Measurements from ENCODE around the gene AMBP. TPM values are rescaled to one million over a fixed set of nuclear protein-coding genes. Genes with fewer than 3 reads are reported as not detected.

The AMBP gene
- total RNA-seq, 1 donor from 2014 or later = 1.0 TPM

GRCh38 chr9:114027863-114028465, 50.1 kb downstream of the AMBP start:
- no peak for ATAC-seq
- H3K36me3 ChIP-seq = peaks cover 26% of the 10 kb centered on the region

GRCh38 chr9:114027159-114027862, 50.8 kb downstream of the AMBP start:
- Histone ChIP-seq H3K27ac (no peak overlapping the region), H3K4me3 (no peak overlapping the region), H3K36me3 (peaks cover 21% of the 10 kb centered on the region), H3K4me1 (no peaks in the 10 kb centered on the region), H3K27me3 (ENCODE audit: low read depth) (no peaks in the 10 kb centered on the region), H3K9me3 (peaks cover 19% of the 10 kb centered on the region)
- ATAC-seq (no peak), DNase-seq (no peak)
- no peak for TF ChIP-seq CTCF (IDR thresholded peaks at IDR 0.05)
- intact Hi-C loops (cut with DNase I) = no loop called here

More at GRCh38 chr9:114027863-114028465, 50.1 kb downstream of the AMBP start:
- Histone ChIP-seq H3K4me3 (no peak overlapping the region), H3K4me1 (no peaks in the 10 kb centered on the region), H3K27me3 (ENCODE audit: low read depth) (no peaks in the 10 kb centered on the region), H3K9me3 (peaks cover 13% of the 10 kb centered on the region), H3K27ac (no peak overlapping the region)
- DNase-seq = no peak
- no peak for TF ChIP-seq CTCF (IDR thresholded peaks at IDR 0.05)
- intact Hi-C loops (cut with DNase I) = no loop called here

- DNase-seq (no peak), ATAC-seq (no peak)
- H3K27me3 ChIP-seq (ENCODE audit: low read depth) = no peaks in the 10 kb centered on the region
- peaks cover 21% of the 10 kb centered on the region for H3K36me3 ChIP-seq
- no peak overlapping the region for H3K4me3 ChIP-seq
- no peak overlapping the region for H3K27ac ChIP-seq
- peaks cover 25% of the 10 kb centered on the region for H3K9me3 ChIP-seq
- TF ChIP-seq CTCF (IDR thresholded peaks at IDR 0.05) = no peak
- no peaks in the 10 kb centered on the region for H3K4me1 ChIP-seq
- intact Hi-C loops (cut with DNase I) = no loop called here
These were observed 51.8 kb downstream of the AMBP start for GRCh38 chr9:114026335-114026734.

GRCh38 chr9:114025760-114026159, 52.3 kb downstream of the AMBP start:
- Histone ChIP-seq H3K9me3 (peaks cover 25% of the 10 kb centered on the region), H3K27ac (no peak overlapping the region), H3K4me1 (no peaks in the 10 kb centered on the region), H3K36me3 (peaks cover 18% of the 10 kb centered on the region), H3K27me3 (ENCODE audit: low read depth) (no peaks in the 10 kb centered on the region), H3K4me3 (no peak overlapping the region)
- ATAC-seq (no peak), DNase-seq (no peak)
- TF ChIP-seq CTCF (IDR thresholded peaks at IDR 0.05) = no peak
- intact Hi-C loops (cut with DNase I) = no loop called here

GRCh38 chr9:114025196-114025753, 52.8 kb downstream of the AMBP start:
- H3K36me3 ChIP-seq = peaks cover 16% of the 10 kb centered on the region

More at GRCh38 chr9:114025196-114025753, 52.8 kb downstream of the AMBP start:
- no peak overlapping the region for H3K27ac ChIP-seq
- ATAC-seq = no peak
- DNase-seq = no peak
- H3K9me3 ChIP-seq = peaks cover 25% of the 10 kb centered on the region
- H3K4me3 ChIP-seq = no peak overlapping the region
- intact Hi-C loops (cut with DNase I) = no loop called here
- TF ChIP-seq CTCF (IDR thresholded peaks at IDR 0.05) = no peak
- H3K4me1 ChIP-seq = no peaks in the 10 kb centered on the region
- H3K27me3 ChIP-seq (ENCODE audit: low read depth) = no peaks in the 10 kb centered on the region
